Astrocyte of the spinal cord (primary cell): ENCODE data around the gene SIVA1.
"Not testable (repeated sequence)": the region's sequence is repeated elsewhere in the genome, so short reads cannot be mapped to it uniquely, and the experiment has no call there.

Experiments used
- DNase-seq: peaks from one replicate; pipeline ENCODE4 v3.0.0; 2011; ENCODE audit warnings: low read depth, low spot score
- H3K4me3 ChIP-seq: 2 replicates; pipeline ENCODE4 v1.5.1; 2011; ENCODE audit warnings: low read depth, mild to moderate bottlenecking, low read length, moderate library complexity
- in situ Hi-C: cut with HindIII; loops from 2 replicates; pipeline ENCODE4 v1.10.0; 2017; ENCODE audit warnings: low sequenced_read_pairs
- TF ChIP-seq, protein P1 (sequence below): IDR thresholded peaks from 2 replicates; pipeline ENCODE4 v1.5.1; 2012; ENCODE audit warnings: low read depth, mild to moderate bottlenecking, low read length, inconsistent platforms

The SIVA1 gene

DNA sequence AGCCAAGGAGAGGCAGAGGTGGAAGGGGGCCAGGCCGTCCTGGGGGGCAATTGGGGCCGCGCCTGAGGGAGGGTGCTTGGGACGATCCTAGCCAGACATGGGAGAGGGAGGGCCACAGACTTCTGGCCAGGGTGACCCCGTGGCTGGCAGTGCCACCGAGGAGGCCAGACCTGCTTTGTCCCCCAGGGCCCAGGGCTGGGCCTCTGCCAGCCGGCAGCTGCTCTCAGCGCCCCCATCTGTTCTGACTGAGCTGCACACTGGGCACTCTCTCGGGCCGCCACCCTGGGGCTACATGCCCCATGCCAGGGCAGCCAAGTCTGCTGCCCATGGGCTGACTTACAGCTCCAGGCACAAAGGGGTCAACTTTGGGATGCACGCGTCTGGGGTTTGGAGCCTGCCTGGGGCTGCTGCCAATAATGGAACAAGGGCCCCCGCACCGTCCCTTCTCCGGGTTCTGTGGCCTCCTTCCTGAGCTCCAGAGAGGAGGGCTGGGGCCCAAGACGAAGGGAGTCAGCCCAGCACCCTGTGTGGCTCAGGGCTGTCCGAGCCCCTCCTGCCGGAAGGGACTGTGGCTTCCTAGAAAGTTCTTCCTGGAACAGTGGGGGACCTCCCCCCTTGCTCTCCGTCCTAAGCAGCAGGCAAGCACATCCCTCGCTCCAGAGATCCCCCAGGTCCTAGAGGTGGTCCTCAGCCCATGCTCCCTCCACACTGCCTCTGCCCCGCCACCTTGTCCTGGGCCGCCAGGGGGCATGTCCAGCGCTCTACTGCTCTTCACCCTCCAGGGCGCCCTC, 27.8 kb upstream of the SIVA1 start:
- TF ChIP-seq, protein P1, sequence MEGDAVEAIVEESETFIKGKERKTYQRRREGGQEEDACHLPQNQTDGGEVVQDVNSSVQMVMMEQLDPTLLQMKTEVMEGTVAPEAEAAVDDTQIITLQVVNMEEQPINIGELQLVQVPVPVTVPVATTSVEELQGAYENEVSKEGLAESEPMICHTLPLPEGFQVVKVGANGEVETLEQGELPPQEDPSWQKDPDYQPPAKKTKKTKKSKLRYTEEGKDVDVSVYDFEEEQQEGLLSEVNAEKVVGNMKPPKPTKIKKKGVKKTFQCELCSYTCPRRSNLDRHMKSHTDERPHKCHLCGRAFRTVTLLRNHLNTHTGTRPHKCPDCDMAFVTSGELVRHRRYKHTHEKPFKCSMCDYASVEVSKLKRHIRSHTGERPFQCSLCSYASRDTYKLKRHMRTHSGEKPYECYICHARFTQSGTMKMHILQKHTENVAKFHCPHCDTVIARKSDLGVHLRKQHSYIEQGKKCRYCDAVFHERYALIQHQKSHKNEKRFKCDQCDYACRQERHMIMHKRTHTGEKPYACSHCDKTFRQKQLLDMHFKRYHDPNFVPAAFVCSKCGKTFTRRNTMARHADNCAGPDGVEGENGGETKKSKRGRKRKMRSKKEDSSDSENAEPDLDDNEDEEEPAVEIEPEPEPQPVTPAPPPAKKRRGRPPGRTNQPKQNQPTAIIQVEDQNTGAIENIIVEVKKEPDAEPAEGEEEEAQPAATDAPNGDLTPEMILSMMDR, result peak; percentile 32
- peak; percentile 33 for DNase-seq
- H3K4me3 ChIP-seq, result peak overlapping the region; percentile 24
- in situ Hi-C loops, result no loop called here

DNA sequence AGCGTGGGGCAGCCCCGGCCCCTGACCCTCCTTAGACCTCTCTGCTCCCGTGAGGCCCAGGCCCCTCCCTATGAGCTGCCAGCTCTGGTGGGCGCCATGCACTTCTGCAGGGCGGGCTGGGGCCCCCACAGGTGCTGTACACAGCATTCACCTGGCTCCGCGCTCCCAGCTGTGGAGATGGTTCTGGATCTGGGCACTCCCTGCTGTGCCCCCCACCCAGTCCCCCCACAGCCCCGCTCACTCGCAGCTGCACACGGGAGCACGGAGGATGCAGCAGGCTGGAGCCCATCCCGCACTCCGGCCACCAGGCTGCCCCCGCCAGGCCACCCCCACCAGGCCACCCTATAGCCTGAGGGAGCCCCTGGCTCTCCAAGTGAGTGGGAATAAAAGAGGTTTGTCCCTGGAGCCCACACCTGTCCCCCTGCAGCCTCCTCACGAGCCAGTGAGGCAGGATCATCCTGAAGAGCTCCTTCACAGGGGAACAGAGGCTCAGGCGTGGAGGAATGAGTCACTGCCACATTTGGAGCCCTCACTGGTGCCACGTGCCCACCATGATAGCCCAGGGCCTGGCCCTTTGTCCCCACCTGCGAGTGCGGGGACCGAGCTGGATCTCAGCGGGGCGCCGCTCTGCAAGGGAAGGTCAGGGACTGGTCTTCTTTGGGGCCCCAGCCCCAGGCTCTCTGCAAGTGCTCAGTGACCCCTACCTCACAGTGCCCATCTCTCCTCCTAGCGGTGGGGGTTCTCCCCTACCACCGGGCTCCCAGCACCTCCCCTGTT, 27.0 kb upstream of the SIVA1 start:
- no peak for DNase-seq
- TF ChIP-seq, protein P1, result no peak
- in situ Hi-C loops, result no loop called here
- no peak overlapping the region for H3K4me3 ChIP-seq

DNA sequence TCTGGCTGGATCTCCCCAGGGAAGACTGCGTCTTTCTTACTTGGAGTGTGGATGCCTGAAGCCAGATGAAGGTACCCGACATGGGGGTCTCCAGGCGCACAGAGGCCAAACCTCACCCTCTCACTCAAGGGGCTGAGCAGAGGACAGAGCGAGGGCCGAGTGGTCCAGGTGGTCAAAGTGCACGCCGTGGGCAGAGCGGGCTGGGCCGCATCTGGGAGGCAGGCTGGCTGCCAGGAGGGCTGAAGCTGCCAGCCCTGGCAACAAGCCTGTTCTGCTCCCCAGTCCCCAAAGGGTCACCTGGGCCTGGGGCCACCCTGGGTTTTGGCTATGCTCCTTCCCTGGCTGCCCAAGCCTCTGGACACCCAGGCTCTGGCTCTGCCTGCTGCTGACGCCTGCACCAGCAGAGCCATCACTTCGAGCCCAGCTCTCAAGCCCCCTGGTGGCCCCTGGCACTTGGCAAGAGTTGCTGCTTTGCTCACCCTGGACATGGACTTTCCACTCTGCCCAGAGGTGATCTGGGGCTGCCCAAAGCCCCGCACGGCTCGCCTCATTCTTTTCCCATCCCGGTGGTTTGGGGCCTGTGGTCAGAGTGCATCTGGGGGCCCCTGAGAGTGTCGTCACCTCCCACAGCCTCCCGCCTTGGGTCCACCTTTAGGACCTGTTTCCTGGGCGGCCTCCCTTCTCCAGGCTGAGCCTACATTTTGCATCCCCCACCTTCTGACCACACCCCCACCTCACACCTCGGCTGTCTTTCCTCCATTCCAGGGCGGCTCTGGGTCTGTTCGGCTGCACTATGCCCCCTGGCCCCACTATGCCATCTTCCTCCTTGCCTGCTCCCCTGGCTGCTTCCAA, 26.1 kb upstream of the SIVA1 start:
- no peak for DNase-seq
- in situ Hi-C loops, result no loop called here
- TF ChIP-seq, protein P1, result peak; percentile 16
- H3K4me3 ChIP-seq, result no peak overlapping the region

DNA sequence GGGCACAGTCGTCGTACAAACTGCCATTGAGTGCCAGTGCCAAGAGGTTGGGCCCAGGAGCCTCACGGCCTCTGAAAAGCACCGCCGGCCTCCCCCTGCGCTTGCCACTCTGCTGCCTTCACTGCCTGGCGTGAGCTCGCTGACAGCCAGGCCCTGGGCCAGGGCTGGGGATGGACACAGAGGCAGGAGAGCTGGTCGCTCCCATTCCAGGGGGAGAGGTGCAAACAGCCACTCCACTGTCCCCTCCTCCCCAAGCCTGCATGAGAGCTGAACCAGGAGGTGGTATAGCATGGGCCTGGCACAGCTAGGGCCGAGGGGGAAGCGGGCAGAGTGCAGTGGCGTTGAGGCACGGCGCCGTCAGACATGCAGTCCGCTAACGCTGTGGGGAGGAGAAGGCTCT, 24.3 kb upstream of the SIVA1 start:
- DNase-seq, result no peak
- in situ Hi-C loops, result no loop called here
- no peak overlapping the region for H3K4me3 ChIP-seq
- TF ChIP-seq, protein P1, result no peak

DNA sequence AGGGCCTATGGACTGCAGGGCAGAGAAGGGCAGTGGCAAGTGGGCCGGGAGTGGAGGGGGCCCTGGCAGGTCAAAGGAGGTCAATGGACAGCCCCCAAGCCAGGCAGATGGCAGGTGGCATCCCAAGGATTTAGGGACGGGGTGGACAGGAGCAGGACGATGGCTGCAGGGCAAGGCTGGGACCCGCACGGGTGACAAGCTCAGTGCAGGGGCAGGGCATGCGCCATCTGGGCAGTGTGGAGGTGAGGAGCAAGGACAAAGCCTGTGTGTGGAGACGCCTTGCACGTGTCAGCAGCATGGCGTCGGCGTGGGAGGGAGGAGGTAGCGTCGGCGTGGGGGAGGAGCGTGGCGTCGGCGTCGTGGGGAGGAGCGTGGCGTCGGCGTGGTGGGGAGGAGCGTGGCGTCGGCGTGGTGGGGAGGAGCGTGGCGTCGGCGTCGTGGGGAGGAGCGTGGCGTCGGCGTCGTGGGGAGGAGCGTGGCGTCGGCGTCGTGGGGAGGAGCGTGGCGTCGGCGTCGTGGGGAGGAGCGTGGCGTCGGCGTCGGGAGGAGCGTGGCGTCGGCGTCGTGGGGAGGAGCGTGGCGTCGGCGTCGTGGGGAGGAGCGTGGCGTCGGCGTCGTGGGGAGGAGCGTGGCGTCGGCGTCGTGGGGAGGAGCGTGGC, 23.6 kb upstream of the SIVA1 start:
- H3K4me3 ChIP-seq, DNase-seq, in situ Hi-C loops: not testable (repeated sequence)

DNA sequence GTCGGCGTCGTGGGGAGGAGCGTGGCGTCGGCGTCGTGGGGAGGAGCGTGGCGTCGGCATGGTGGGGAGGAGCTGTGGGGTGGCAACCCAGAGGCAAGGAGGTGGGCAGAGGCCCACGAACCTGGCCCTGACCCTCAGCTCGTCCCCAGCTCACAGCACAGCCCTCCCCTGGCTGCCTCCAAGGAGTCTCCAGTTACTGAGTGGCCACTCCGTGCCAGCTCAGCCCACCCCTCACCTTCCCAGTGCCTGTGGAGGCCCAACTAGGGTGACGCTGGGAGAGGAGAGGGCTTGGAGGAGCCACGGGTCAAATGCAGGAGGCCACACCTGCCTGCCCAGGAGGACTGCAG, 23.1 kb upstream of the SIVA1 start:
- DNase-seq, result no peak
- in situ Hi-C loops, result no loop called here
- TF ChIP-seq, protein P1, result no peak

More for the DNA sequence above, 23.1 kb upstream of the SIVA1 start:
- no peak overlapping the region for H3K4me3 ChIP-seq
